Uterus (tissue), 2 donors: ENCODE data around the gene GAS7.

Source experiments
- POLR2A ChIP-seq, 2 donors: fragments of 450-650 bp; IDR thresholded peaks; one replicate each; pipeline ENCODE4 v1.6.1; 2016; ENCODE audit warnings: antibody characterized with exemption in 2 of 2, mild to moderate bottlenecking in 1 of 2, moderate library complexity in 1 of 2
- TF ChIP-seq, protein P1 (sequence below), 4 experiments: fragments of 200-600 bp in 2 of 4; fragments of 450-650 bp in 2 of 4; sonication (generic) in 2 of 4; IDR thresholded peaks; one replicate each; pipeline ENCODE4 v1.5.1; 2016 to 2019; ENCODE audit warnings: antibody characterized with exemption in 4 of 4, mild to moderate bottlenecking in 2 of 4, moderate library complexity in 1 of 4

DNA sequence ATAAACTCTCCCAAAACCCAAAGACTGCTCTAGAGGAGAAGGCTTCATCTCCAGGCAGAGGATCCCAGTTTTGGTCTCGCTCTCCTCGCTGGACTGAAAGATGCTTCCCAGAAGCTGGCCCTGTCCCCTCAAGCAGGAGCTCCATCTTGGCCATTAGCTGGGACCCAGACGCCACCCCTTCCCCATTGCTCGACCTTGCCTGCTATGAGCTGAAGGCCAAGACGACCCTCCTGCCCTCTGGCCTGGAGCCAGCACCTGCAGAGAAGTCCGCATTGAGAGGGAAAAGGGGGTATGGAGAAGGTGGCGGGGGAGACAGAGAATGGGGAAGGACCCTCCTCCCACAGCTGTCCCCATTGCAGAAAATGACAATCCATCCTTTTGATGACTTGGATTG is 289.8 kb downstream of the GAS7 start:
- TF ChIP-seq, protein P1, sequence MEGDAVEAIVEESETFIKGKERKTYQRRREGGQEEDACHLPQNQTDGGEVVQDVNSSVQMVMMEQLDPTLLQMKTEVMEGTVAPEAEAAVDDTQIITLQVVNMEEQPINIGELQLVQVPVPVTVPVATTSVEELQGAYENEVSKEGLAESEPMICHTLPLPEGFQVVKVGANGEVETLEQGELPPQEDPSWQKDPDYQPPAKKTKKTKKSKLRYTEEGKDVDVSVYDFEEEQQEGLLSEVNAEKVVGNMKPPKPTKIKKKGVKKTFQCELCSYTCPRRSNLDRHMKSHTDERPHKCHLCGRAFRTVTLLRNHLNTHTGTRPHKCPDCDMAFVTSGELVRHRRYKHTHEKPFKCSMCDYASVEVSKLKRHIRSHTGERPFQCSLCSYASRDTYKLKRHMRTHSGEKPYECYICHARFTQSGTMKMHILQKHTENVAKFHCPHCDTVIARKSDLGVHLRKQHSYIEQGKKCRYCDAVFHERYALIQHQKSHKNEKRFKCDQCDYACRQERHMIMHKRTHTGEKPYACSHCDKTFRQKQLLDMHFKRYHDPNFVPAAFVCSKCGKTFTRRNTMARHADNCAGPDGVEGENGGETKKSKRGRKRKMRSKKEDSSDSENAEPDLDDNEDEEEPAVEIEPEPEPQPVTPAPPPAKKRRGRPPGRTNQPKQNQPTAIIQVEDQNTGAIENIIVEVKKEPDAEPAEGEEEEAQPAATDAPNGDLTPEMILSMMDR (IDR thresholded peaks at IDR 0.05), result no peak
- no peak for TF ChIP-seq POLR2A (IDR thresholded peaks at IDR 0.05)
